ENCODE measurements around the gene CFAP206. TPM values are rescaled to one million over a fixed set of nuclear protein-coding genes. Genes with fewer than 3 reads are reported as not detected.

The CFAP206 gene
- total and polyA plus RNA-seq, 7 donors = 0.04 to 0.36 (median 0.23) TPM; not detected in 3

DNA sequence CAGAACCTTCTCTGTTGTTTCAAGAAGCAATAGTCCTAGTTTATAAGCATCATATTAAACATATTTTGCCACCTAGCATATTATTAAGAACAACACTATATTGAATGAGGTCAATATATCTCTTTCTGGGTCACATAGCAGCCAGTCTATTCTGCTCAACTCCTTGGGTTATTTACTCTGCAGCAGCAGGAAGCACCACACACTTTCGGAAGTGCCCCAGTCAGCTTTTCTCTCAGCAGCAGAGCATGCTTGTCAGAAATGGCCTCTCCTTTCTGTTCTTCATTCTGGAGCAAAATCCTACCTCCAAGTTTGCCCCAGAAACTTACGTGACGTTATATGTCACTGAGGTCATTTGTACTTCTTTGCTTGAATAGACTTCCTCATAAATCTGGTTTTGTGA lies 22.7 kb downstream of the CFAP206 start:
- 42 to 58% methylated on average over 3 of the region's 3 CpGs for WGBS, 2 donors
- intact Hi-C loops (cut with DNase I) = no loop called here
- Histone ChIP-seq H3K27me3 (no peaks in the 10 kb centered on the region), H3K27ac (no peak overlapping the region), H3K36me3 (no peaks in the 10 kb centered on the region), H3K9me3 (no peaks in the 10 kb centered on the region), H3K4me3 (no peak overlapping the region), H3K4me1 (no peaks in the 10 kb centered on the region)
- DNase-seq = no peak
- no peak for TF ChIP-seq EP300 (IDR thresholded peaks at IDR 0.05)

DNA sequence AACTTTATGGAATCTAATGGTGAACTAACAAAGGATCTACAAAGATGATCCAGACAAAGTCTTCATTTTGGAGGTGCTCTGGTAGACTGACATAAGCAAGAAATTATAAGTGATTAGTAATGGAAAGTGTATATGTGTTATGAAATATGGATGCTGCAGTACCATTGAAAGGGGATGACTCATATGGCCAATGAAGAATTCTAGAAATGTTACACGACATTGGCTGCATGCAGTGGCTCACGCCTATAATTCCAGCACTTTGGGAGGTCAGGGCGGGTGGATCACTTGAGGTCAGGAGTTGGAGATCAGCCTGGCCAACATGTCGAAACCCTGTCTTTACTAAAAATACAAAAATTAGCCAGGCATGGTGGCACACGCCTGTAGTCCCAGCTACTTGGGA lies 23.5 kb downstream of the CFAP206 start:
- Histone ChIP-seq H3K27ac (no peak overlapping the region), H3K4me3 (no peak overlapping the region), H3K4me1 (no peaks in the 10 kb centered on the region), H3K9me3 (no peaks in the 10 kb centered on the region), H3K36me3 (no peaks in the 10 kb centered on the region), H3K27me3 (no peaks in the 10 kb centered on the region)
- WGBS, 2 donors = 85 to 88% methylated on average over 5 of the region's 5 CpGs
- DNase-seq = no peak
- TF ChIP-seq EP300 (IDR thresholded peaks at IDR 0.05) = no peak
- no peak for TF ChIP-seq POLR2AphosphoS5 (IDR thresholded peaks at IDR 0.05)
- TF ChIP-seq POLR2A (IDR thresholded peaks at IDR 0.05) = no peak
- TF ChIP-seq, protein P1, sequence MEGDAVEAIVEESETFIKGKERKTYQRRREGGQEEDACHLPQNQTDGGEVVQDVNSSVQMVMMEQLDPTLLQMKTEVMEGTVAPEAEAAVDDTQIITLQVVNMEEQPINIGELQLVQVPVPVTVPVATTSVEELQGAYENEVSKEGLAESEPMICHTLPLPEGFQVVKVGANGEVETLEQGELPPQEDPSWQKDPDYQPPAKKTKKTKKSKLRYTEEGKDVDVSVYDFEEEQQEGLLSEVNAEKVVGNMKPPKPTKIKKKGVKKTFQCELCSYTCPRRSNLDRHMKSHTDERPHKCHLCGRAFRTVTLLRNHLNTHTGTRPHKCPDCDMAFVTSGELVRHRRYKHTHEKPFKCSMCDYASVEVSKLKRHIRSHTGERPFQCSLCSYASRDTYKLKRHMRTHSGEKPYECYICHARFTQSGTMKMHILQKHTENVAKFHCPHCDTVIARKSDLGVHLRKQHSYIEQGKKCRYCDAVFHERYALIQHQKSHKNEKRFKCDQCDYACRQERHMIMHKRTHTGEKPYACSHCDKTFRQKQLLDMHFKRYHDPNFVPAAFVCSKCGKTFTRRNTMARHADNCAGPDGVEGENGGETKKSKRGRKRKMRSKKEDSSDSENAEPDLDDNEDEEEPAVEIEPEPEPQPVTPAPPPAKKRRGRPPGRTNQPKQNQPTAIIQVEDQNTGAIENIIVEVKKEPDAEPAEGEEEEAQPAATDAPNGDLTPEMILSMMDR (IDR thresholded peaks at IDR 0.05) = no peak
- intact Hi-C loops (cut with DNase I) = no loop called here

DNA sequence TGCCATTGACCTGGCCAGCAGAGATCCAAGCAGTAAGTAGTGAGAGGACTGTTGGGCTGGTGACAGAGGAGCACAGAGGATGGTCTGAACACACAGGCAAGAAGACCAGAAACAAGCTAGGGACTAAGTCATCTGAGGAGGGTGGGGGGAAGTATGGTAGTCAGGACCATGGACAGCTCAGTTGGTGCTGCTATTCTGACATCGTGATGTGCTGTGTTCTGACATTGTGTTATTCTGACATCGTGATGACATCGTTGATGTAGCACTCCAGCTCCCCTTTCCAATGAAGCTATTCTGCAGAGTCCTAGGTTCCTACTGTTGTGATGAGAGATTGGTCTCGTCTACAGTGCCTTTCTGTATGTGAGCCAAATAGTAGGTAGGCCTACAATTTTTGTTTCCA lies 28.7 kb downstream of the CFAP206 start:
- Histone ChIP-seq H3K27me3 (no peaks in the 10 kb centered on the region), H3K36me3 (no peaks in the 10 kb centered on the region), H3K9me3 (no peaks in the 10 kb centered on the region), H3K27ac (no peak overlapping the region), H3K4me1 (no peaks in the 10 kb centered on the region), H3K4me3 (no peak overlapping the region)
- WGBS, 2 donors = 11 to 17% methylated on average over 4 of the region's 4 CpGs
- intact Hi-C loops (cut with DNase I) = no loop called here
- no peak for DNase-seq
- TF ChIP-seq POLR2AphosphoS5 (IDR thresholded peaks at IDR 0.05) (no peak), EP300 (IDR thresholded peaks at IDR 0.05) (no peak), POLR2A (IDR thresholded peaks at IDR 0.05) (no peak)

DNA sequence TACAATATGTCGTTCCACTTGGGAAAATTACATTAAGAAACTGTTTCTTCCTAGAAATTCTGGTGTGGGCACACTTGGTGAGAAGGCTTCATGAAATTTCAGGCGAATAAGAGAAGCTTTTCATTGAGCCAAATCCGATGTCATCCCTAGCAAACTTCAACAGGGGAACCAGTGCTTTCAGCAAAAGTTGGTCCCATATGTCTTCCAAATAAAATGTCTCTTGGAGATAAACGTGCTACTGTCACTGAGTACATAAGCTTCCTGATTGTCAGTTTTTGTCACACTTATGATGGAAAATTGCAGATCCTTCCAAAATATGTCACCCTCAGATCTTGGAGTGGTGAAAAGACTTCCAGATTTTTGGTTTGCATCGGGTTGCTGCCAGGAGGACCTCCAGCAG lies 33.9 kb downstream of the CFAP206 start:
- no peaks in the 10 kb centered on the region for H3K9me3 ChIP-seq
- H3K27ac ChIP-seq = no peak overlapping the region
- H3K36me3 ChIP-seq = no peaks in the 10 kb centered on the region
- 80 to 86% methylated on average over 5 of the region's 5 CpGs for WGBS, 2 donors
- TF ChIP-seq POLR2AphosphoS5 (IDR thresholded peaks at IDR 0.05) (no peak), EP300 (IDR thresholded peaks at IDR 0.05) (no peak), POLR2A (IDR thresholded peaks at IDR 0.05) (no peak)
- TF ChIP-seq, protein P1 (IDR thresholded peaks at IDR 0.05) = no peak
- H3K27me3 ChIP-seq = no peaks in the 10 kb centered on the region
- no peak overlapping the region for H3K4me3 ChIP-seq
- DNase-seq = no peak
- intact Hi-C loops (cut with DNase I) = no loop called here
- H3K4me1 ChIP-seq = no peaks in the 10 kb centered on the region

DNA sequence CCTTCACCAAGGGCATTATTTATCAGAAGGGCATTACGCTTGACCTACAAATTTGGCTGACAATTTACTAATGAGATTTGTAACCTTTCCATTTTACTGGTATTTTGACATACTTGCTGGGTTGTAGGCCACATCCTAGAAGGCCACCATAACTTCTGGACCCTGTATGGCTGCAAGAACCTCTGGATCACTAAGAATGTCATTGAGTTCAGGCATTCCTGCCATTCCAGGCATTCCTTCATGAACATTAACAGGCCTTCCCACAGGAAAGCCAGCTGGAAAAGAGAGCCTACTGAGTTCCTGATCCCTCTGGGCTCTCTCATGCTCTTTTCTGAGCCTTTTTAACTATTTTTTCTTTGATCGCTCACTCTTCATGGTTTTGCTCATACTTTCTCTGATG lies 36.6 kb downstream of the CFAP206 start:
- H3K4me1 ChIP-seq = no peaks in the 10 kb centered on the region
- no peaks in the 10 kb centered on the region for H3K27me3 ChIP-seq
- no peak overlapping the region for H3K27ac ChIP-seq
- H3K9me3 ChIP-seq = no peaks in the 10 kb centered on the region
- WGBS, 2 donors = 97 to 98% methylated on average over 2 of the region's 2 CpGs
- intact Hi-C loops (cut with DNase I) = no loop called here
- no peak for TF ChIP-seq POLR2AphosphoS5 (IDR thresholded peaks at IDR 0.05)
- TF ChIP-seq, protein P1 (IDR thresholded peaks at IDR 0.05) = no peak
- TF ChIP-seq POLR2A (IDR thresholded peaks at IDR 0.05) = no peak
- no peak for TF ChIP-seq EP300 (IDR thresholded peaks at IDR 0.05)
- H3K36me3 ChIP-seq = no peaks in the 10 kb centered on the region
- no peak overlapping the region for H3K4me3 ChIP-seq
- DNase-seq = no peak

DNA sequence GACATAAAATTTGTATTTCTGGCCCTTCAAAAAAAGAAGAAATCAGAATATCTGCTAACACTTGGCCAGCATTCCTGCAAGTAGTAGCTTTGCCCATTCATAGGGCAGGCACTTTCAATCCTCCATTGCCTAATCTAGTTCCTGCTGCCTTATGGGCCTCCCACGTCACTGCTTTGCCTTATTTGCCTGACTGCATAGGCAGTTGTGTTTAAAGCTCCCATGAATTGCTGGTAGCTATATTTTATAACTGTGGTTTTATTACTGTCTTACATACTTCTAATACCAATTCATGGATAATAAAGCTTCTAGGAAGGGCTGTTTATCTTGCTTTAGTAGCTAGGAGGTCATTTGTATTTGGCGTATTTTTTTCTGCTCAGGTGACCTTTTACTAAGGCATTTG lies 57.3 kb downstream of the CFAP206 start:
- WGBS, 2 donors = 23 to 67% methylated on average over 2 of the region's 2 CpGs
- H3K9me3 ChIP-seq = no peaks in the 10 kb centered on the region
- no peak overlapping the region for H3K4me3 ChIP-seq

More for the DNA sequence above, 57.3 kb downstream of the CFAP206 start:
- DNase-seq = no peak
- no peaks in the 10 kb centered on the region for H3K27me3 ChIP-seq
- no peaks in the 10 kb centered on the region for H3K4me1 ChIP-seq
- H3K27ac ChIP-seq = no peak overlapping the region
- no peaks in the 10 kb centered on the region for H3K36me3 ChIP-seq
- TF ChIP-seq, protein P1 (IDR thresholded peaks at IDR 0.05) = no peak
- no peak for TF ChIP-seq POLR2AphosphoS5 (IDR thresholded peaks at IDR 0.05)
- no peak for TF ChIP-seq EP300 (IDR thresholded peaks at IDR 0.05)
- TF ChIP-seq POLR2A (IDR thresholded peaks at IDR 0.05) = no peak
- intact Hi-C loops (cut with DNase I) = no loop called here

Measured in sigmoid colon (tissue), 7 donors.